Neural progenitor cell (in vitro differentiated cells): ENCODE measurements around the gene SLC41A3.

Experiments used
- EZH2 ChIP-seq: fragments of 200-600 bp; sonication (generic); IDR thresholded peaks from 2 replicates; pipeline ENCODE4 v1.6.1; 2017; ENCODE audit warnings: antibody characterized with exemption, mild to moderate bottlenecking, moderate library complexity
- EZH2phosphoT487 ChIP-seq: fragments of 200-600 bp; sonication (generic); IDR thresholded peaks from 2 replicates; pipeline ENCODE4 v1.6.1; 2017; ENCODE audit warnings: antibody characterized with exemption
- TF ChIP-seq, protein P1 (sequence below): fragments of 200-600 bp; sonication (generic); IDR thresholded peaks from 2 replicates; pipeline ENCODE4 v1.5.1; 2017; ENCODE audit warnings: antibody characterized with exemption, mild to moderate bottlenecking

DNA sequence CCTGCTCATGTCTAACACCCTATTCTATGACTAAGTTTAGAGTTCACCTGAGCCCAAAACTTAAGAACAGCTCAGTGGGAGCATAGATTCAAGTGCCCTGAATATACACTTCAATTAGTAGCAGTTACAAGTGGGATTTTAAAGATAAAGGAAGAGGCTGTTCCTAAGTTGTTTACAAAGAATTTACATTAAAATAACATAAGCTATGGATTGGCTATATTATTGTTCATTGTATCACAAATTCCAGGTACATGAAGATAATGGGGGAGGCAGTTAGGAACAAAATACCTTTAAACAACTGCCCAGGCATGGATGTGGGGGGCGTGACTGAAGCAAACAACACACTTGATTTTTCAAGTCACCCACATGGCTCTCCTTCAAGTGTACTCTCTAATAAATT, 62.2 kb downstream of the SLC41A3 start:
- no peak for TF ChIP-seq EZH2phosphoT487
- TF ChIP-seq, protein P1, sequence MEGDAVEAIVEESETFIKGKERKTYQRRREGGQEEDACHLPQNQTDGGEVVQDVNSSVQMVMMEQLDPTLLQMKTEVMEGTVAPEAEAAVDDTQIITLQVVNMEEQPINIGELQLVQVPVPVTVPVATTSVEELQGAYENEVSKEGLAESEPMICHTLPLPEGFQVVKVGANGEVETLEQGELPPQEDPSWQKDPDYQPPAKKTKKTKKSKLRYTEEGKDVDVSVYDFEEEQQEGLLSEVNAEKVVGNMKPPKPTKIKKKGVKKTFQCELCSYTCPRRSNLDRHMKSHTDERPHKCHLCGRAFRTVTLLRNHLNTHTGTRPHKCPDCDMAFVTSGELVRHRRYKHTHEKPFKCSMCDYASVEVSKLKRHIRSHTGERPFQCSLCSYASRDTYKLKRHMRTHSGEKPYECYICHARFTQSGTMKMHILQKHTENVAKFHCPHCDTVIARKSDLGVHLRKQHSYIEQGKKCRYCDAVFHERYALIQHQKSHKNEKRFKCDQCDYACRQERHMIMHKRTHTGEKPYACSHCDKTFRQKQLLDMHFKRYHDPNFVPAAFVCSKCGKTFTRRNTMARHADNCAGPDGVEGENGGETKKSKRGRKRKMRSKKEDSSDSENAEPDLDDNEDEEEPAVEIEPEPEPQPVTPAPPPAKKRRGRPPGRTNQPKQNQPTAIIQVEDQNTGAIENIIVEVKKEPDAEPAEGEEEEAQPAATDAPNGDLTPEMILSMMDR, result no peak
- no peak for TF ChIP-seq EZH2
